Erythroblast (primary cell): ENCODE results near the gene IL31.
"Not testable (repeated sequence)": the region's sequence is repeated elsewhere in the genome, so short reads cannot be mapped to it uniquely, and the experiment has no call there.

ENCODE experiments used
- DNase-seq, 2 experiments: peaks; one replicate each; lab custom pipeline; 2025; lab: John Stamatoyannopoulos, UW
- GATA1 ChIP-seq: IDR thresholded peaks from 2 replicates; pipeline ENCODE4 v1.6.1; 2011; ENCODE audit warnings: low read depth, mild to moderate bottlenecking, control low read depth, low read length, moderate library complexity
- POLR2A ChIP-seq: IDR thresholded peaks from 2 replicates; pipeline ENCODE4 v1.6.1; 2011; ENCODE audit warnings: mild to moderate bottlenecking, low read length

Gene IL31

DNA sequence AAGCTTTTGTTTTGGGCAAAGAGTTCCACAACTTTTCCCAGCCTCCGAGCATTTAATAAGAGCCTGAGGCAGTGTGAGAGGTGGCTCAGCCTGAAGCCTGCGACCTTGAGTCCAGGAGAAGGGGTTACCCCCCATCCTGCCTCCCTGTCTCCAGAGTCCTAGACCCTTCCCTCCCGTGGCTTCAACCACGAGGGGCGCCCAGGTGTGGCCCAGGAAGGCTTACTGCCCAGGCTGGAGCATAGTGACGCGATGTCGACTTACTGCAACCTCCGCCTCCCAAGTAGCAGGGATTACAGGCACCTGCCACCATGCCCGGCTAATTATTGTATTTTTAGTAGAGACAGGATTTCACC is 9.5 kb upstream of the IL31 start:
- DNase-seq, result no peak
- no peak for TF ChIP-seq GATA1
- TF ChIP-seq POLR2A, result no peak

- no peak for DNase-seq
- TF ChIP-seq POLR2A (no peak), GATA1 (no peak)
These were observed 9.0 kb upstream of the IL31 start, which contains the start of gene LRRC43 for GRCh38 chr12:122182887-122183587. TSS of gene LRRC43 (plus strand) at chr12:122183123. CDS start at chr12:122183145, 22 bp downstream.

DNA sequence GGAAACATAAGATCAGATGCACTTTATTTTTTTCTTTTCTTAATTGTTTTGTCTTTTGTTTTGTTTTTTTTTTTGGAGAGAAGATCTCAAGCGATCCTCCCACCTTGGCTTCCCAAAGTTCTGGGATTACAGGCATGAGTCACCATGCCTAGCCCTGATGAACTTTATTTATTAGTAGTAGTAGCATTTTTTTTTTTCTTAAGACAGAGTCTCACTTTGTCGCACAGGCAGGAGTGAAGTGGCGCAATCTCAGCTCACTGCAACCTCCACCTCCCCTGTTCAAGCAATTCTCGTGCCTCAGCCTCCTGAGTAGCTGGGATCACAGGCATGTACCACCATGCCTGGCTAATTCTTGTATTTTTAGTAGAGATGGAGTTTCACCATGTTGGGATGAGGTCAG is 2.5 kb upstream of the IL31 start:
- DNase-seq, result not testable (repeated sequence)

DNA sequence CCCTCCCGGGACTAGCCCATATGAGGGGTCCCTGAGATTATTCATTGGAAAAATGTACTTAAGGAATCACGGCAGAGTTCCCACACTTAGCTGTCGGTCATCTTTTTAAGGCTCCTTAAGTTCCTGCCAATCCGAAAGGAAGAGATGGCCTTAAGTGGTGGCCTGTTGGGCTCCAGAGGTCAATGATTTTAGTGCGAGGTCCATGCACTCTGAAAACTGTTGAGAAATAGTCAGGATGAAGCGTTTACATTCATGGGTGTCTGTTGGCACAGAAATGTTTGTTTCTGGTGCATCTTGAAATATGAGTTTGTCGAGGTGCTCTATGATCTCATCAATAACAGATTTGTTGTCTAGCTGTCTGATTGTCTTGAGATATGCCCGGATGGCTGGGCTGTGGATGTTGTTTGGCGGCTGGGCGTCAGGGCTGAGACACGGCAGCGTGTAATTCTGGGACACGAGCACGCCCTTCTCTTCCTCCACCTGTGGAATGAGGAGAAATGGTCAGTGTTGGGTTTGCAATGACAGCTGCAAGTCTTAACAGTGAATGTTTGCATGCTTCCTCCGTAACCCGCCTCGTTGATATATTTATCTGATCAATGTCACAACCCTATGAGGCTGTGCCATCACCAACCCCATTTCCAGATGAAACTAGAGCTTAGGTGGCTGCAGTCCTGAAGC is 1.6 kb downstream of the IL31 start:
- no peak for TF ChIP-seq POLR2A
- no peak for TF ChIP-seq GATA1
- DNase-seq, result no peak

DNA sequence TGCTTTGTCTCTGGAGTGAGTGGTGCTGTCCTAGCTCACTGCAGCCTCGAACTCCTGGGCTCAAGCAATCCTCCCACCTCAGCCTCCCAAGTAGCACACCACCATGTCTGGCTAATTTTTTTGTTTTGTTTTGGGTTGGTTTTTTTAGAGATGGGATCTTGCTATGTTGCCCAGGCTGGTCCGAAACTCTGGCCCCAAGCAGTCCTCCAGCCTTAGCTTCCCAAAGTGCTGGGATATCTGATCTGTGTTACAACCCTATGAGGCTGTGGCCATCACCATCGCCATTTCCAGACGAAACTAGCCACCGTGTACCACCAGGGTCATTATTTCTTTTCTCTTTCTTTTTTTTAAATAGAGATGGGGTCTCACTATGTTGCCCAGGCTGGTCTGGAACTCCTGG is 2.6 kb downstream of the IL31 start:
- DNase-seq, result no peak

GRCh38 chr12:122168492-122168891 is 5.5 kb downstream of the IL31 start:
- no peak for DNase-seq
- TF ChIP-seq POLR2A, result no peak
- no peak for TF ChIP-seq GATA1

More for the DNA sequence above, 2.6 kb downstream of the IL31 start:
- TF ChIP-seq GATA1 (no peak), POLR2A (no peak)

DNA sequence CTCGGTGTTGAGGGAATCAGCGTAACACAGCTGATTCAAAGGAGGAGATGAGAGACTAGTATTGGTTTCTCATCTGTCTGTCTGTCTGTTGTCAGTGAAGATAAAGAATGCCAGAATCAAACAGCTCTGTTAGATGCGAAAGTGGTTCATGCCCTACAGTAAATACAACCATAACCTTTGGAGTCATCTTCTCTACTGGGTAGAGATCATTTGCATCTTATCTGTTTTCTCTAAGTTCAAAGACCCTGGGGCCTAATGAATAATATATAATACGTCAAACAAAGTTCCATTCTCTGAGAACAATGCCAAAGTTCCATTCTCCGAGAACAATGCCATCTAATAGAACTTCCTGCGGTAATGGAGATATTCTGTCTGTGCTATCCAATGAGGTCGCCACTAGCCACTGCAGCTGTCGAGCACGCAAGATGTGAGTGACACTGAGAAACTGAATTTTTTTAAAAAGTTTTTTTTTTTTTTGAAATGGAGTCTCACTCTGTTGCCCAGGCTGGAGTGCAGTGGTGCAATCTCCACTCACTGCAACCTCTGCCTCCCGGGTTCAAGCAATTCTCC is 6.6 kb downstream of the IL31 start:
- no peak for DNase-seq
- TF ChIP-seq POLR2A, result no peak
- no peak for TF ChIP-seq GATA1

- TF ChIP-seq POLR2A (no peak), GATA1 (no peak)
- DNase-seq, result no peak
These were observed 7.3 kb downstream of the IL31 start for GRCh38 chr12:122166422-122167349.

GRCh38 chr12:122162976-122163375 is 11.0 kb downstream of the IL31 start:
- TF ChIP-seq GATA1 (no peak), POLR2A (no peak)
- no peak for DNase-seq

DNA sequence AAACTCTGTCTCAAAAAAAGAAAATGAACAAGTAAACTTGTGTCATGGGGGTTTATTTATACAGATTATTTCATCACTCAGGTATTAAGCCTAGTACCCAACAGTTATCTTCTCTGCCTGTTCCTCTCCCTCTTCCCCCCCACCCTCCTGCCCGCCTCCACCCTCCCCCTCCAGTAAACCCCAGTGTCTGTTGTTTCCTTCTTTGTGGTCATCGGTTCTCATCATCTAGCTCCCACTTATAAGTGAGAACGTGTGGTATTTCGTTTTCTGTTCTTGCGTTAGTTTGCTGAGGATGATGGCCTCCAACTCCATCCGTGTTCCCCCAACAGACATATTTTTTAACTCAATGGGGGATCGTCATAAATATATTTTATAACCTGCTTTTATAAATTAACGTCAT is 12.3 kb downstream of the IL31 start:
- DNase-seq, result no peak
- TF ChIP-seq POLR2A, result no peak
- no peak for TF ChIP-seq GATA1

- DNase-seq, result no peak
- TF ChIP-seq POLR2A (no peak), GATA1 (no peak)
These were observed 13.3 kb downstream of the IL31 start for GRCh38 chr12:122160761-122161160.

- TF ChIP-seq GATA1 (no peak), POLR2A (no peak)
These were observed 14.1 kb downstream of the IL31 start for GRCh38 chr12:122159882-122160281.

GRCh38 chr12:122158700-122159285 is 15.2 kb downstream of the IL31 start:
- DNase-seq, result no peak

More at GRCh38 chr12:122159882-122160281, 14.1 kb downstream of the IL31 start:
- no peak for DNase-seq

More at GRCh38 chr12:122158700-122159285, 15.2 kb downstream of the IL31 start:
- TF ChIP-seq POLR2A (no peak), GATA1 (no peak)
